DMS53 (cell line): ENCODE results near the gene GAGE12C.
"Not testable (repeated sequence)": the region's sequence is repeated elsewhere in the genome, so short reads cannot be mapped to it uniquely, and the experiment has no call there.

Source experiments
- DNase-seq: peaks from one replicate; lab custom pipeline; 2025; lab: John Stamatoyannopoulos, UW

The GAGE12C gene, protein sequence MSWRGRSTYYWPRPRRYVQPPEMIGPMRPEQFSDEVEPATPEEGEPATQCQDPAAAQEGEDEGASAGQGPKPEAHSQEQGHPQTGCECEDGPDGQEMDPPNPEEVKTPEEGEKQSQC

DNA sequence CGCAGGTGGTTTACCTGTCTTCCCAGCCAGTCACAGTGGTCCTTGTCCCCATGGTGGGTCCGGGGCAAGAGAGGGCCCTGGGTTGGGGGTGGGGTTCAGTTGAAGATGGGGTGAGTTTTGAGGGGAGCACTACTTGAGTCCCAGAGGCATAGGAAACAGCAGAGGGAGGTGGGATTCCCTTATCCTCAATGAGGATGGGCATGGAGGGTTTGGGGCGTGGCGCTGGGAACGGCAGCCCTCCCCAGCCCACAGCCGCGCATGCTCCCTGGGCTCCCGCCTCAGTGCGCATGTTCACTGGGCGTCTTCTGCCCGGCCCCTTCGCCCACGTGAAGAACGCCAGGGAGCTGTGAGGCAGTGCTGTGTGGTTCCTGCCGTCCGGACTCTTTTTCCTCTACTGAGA is at the start of gene GAGE12C:
TSS of gene GAGE12C (plus strand) at position 301 of the 400 bp plus-strand sequence. CDS start 1,155 bp downstream, outside the sequence.
- not testable (repeated sequence) for DNase-seq

DNA sequence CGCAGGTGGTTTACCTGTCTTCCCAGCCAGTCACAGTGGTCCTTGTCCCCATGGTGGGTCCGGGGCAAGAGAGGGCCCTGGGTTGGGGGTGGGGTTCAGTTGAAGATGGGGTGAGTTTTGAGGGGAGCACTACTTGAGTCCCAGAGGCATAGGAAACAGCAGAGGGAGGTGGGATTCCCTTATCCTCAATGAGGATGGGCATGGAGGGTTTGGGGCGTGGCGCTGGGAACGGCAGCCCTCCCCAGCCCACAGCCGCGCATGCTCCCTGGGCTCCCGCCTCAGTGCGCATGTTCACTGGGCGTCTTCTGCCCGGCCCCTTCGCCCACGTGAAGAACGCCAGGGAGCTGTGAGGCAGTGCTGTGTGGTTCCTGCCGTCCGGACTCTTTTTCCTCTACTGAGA is 9.5 kb downstream of the GAGE12C start, which contains the start of gene GAGE12D:
TSS of gene GAGE12D (plus strand) at position 301 of the 400 bp plus-strand sequence. CDS start 1,155 bp downstream, outside the sequence.
- not testable (repeated sequence) for DNase-seq

DNA sequence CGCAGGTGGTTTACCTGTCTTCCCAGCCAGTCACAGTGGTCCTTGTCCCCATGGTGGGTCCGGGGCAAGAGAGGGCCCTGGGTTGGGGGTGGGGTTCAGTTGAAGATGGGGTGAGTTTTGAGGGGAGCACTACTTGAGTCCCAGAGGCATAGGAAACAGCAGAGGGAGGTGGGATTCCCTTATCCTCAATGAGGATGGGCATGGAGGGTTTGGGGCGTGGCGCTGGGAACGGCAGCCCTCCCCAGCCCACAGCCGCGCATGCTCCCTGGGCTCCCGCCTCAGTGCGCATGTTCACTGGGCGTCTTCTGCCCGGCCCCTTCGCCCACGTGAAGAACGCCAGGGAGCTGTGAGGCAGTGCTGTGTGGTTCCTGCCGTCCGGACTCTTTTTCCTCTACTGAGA is 19.0 kb downstream of the GAGE12C start, which contains the start of gene GAGE12E:
TSS of gene GAGE12E (plus strand) at position 301 of the 400 bp plus-strand sequence. CDS start 1,155 bp downstream, outside the sequence.
- not testable (repeated sequence) for DNase-seq

DNA sequence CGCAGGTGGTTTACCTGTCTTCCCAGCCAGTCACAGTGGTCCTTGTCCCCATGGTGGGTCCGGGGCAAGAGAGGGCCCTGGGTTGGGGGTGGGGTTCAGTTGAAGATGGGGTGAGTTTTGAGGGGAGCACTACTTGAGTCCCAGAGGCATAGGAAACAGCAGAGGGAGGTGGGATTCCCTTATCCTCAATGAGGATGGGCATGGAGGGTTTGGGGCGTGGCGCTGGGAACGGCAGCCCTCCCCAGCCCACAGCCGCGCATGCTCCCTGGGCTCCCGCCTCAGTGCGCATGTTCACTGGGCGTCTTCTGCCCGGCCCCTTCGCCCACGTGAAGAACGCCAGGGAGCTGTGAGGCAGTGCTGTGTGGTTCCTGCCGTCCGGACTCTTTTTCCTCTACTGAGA is 28.6 kb downstream of the GAGE12C start, which contains the start of gene GAGE12F:
TSS of gene GAGE12F (plus strand) at position 301 of the 400 bp plus-strand sequence. CDS start 1,155 bp downstream, outside the sequence.
- not testable (repeated sequence) for DNase-seq

DNA sequence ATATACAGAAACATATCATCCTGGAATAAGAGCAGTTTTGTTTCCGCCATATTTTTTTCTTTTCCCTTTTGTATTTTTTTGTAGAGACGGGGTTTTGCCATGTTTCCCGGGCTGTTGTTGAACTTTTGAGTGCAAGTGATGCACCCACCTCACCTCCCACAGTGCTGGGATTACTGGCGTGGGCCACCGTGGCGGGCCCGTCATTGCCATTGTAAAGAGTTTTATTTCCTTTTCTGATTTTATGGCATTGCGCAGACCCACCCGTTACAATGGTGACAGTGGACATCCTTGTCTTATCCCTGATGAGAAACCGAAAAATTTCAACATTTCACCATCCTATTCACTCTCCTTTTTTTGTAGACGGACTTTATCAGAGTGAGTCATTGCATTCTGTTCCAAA is 36.8 kb downstream of the GAGE12C start:
- DNase-seq, result not testable (repeated sequence)

DNA sequence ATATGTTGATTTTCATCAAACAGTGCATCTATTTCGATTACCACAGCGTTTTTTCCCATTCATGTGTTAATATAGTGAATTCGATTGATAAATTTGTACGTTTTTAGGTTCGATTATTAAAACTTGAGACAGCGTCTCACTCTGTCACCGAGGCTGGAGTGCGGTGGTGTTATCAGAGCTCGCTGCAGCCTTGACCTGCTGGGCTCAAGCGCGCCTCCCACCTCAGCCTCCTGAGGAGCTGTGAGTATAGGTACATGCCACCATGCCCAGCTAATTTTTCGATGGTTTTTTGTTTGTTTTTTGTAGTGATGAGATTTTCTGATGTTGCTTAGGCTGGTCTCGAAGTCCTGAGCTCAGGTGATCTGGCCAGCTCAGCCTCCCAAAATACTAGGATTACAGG is 37.2 kb downstream of the GAGE12C start:
- DNase-seq, result not testable (repeated sequence)

DNA sequence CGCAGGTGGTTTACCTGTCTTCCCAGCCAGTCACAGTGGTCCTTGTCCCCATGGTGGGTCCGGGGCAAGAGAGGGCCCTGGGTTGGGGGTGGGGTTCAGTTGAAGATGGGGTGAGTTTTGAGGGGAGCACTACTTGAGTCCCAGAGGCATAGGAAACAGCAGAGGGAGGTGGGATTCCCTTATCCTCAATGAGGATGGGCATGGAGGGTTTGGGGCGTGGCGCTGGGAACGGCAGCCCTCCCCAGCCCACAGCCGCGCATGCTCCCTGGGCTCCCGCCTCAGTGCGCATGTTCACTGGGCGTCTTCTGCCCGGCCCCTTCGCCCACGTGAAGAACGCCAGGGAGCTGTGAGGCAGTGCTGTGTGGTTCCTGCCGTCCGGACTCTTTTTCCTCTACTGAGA is 38.1 kb downstream of the GAGE12C start, which contains the start of gene GAGE12G:
TSS of gene GAGE12G (plus strand) at position 301 of the 400 bp plus-strand sequence. CDS start 1,155 bp downstream, outside the sequence.
- DNase-seq, result not testable (repeated sequence)

DNA sequence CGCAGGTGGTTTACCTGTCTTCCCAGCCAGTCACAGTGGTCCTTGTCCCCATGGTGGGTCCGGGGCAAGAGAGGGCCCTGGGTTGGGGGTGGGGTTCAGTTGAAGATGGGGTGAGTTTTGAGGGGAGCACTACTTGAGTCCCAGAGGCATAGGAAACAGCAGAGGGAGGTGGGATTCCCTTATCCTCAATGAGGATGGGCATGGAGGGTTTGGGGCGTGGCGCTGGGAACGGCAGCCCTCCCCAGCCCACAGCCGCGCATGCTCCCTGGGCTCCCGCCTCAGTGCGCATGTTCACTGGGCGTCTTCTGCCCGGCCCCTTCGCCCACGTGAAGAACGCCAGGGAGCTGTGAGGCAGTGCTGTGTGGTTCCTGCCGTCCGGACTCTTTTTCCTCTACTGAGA is 47.7 kb downstream of the GAGE12C start, which contains the start of gene GAGE12H:
TSS of gene GAGE12H (plus strand) at position 301 of the 400 bp plus-strand sequence. CDS start 1,155 bp downstream, outside the sequence.
- DNase-seq, result not testable (repeated sequence)
